Measurements from ENCODE around the gene TNRC6C.
A peak's percentile ranks its signal among the peaks of the same experiment; 100 is the strongest.

The TNRC6C gene

GRCh38 chr17:78124081-78124835 lies 165.8 kb downstream of the TNRC6C start:
- DNase-seq (ENCODE audit: low read depth in 2 of 2, low spot score in 1 of 2): no peak

- no peak for DNase-seq (ENCODE audit: low read depth in 2 of 2, low spot score in 1 of 2)
Measured at GRCh38 chr17:78124836-78125137, 166.3 kb downstream of the TNRC6C start.

- DNase-seq (ENCODE audit: low read depth in 2 of 2, low spot score in 1 of 2): no peak
Measured at GRCh38 chr17:78125138-78125913, 166.8 kb downstream of the TNRC6C start.

GRCh38 chr17:78125976-78126894 lies 167.7 kb downstream of the TNRC6C start:
- no peak for DNase-seq (ENCODE audit: low read depth in 2 of 2, low spot score in 1 of 2)

GRCh38 chr17:78126895-78127238 lies 168.4 kb downstream of the TNRC6C start:
- no peak for DNase-seq (ENCODE audit: low read depth in 2 of 2, low spot score in 1 of 2)

GRCh38 chr17:78127239-78127887 lies 168.9 kb downstream of the TNRC6C start:
- peak in 1 of 2 donors; percentile 50 for DNase-seq (ENCODE audit: low read depth in 2 of 2, low spot score in 1 of 2)

GRCh38 chr17:78127888-78128550 lies 169.5 kb downstream of the TNRC6C start:
- no peak for DNase-seq (ENCODE audit: low read depth in 2 of 2, low spot score in 1 of 2)

GRCh38 chr17:78128551-78129350 lies 170.2 kb downstream of the TNRC6C start, which contains the start of gene TMC6:
Gene TMC6 (minus strand): TSS chr17:78128755. CDS start chr17:78126832, 1,923 bp downstream.
- DNase-seq (ENCODE audit: low read depth in 2 of 2, low spot score in 1 of 2): peak in 1 of 2 donors; percentile 58

- no peak for DNase-seq (ENCODE audit: low read depth in 2 of 2, low spot score in 1 of 2)
Measured at GRCh38 chr17:78129351-78130089, 171.0 kb downstream of the TNRC6C start.

- DNase-seq (ENCODE audit: low read depth in 2 of 2, low spot score in 1 of 2): no peak
Measured at GRCh38 chr17:78130090-78130436, 171.6 kb downstream of the TNRC6C start.

GRCh38 chr17:78130437-78131101 lies 172.1 kb downstream of the TNRC6C start, which contains the start of gene TMC8:
Gene TMC8 (plus strand): TSS chr17:78130771. CDS start chr17:78131589, 818 bp downstream.
- DNase-seq (ENCODE audit: low read depth in 2 of 2, low spot score in 1 of 2): peak in 1 of 2 donors; percentile 53

GRCh38 chr17:78131172-78132083 lies 172.9 kb downstream of the TNRC6C start:
- DNase-seq (ENCODE audit: low read depth in 2 of 2, low spot score in 1 of 2): peak in 1 of 2 donors; percentile 77

GRCh38 chr17:78132084-78132676 lies 173.7 kb downstream of the TNRC6C start:
- DNase-seq (ENCODE audit: low read depth in 2 of 2, low spot score in 1 of 2): peak in 1 of 2 donors; percentile 67

GRCh38 chr17:78132767-78133178 lies 174.3 kb downstream of the TNRC6C start:
- no peak for DNase-seq (ENCODE audit: low read depth in 2 of 2, low spot score in 1 of 2)

- DNase-seq (ENCODE audit: low read depth in 2 of 2, low spot score in 1 of 2): no peak
Measured at GRCh38 chr17:78133179-78133951, 174.9 kb downstream of the TNRC6C start.
